WI38 (cell line): ENCODE data around the gene ARSH.
"Not testable (repeated sequence)": the region's sequence is repeated elsewhere in the genome, so short reads cannot be mapped to it uniquely, and the experiment has no call there.

Experiments
- H3K4me3 ChIP-seq: 2 replicates; pipeline ENCODE4 v1.5.1; 2011; ENCODE audit warnings: low read depth, mild to moderate bottlenecking, control low read depth, low read length
- CTCF ChIP-seq: IDR thresholded peaks from 2 replicates; pipeline ENCODE4 v1.5.1; 2012; ENCODE audit warnings: low read depth, mild to moderate bottlenecking, control low read depth, low read length

Gene ARSH

GRCh38 chrX:3044671-3045070 is 38.3 kb downstream of the ARSH start:
- TF ChIP-seq CTCF = no peak
- H3K4me3 ChIP-seq = no peak overlapping the region

DNA sequence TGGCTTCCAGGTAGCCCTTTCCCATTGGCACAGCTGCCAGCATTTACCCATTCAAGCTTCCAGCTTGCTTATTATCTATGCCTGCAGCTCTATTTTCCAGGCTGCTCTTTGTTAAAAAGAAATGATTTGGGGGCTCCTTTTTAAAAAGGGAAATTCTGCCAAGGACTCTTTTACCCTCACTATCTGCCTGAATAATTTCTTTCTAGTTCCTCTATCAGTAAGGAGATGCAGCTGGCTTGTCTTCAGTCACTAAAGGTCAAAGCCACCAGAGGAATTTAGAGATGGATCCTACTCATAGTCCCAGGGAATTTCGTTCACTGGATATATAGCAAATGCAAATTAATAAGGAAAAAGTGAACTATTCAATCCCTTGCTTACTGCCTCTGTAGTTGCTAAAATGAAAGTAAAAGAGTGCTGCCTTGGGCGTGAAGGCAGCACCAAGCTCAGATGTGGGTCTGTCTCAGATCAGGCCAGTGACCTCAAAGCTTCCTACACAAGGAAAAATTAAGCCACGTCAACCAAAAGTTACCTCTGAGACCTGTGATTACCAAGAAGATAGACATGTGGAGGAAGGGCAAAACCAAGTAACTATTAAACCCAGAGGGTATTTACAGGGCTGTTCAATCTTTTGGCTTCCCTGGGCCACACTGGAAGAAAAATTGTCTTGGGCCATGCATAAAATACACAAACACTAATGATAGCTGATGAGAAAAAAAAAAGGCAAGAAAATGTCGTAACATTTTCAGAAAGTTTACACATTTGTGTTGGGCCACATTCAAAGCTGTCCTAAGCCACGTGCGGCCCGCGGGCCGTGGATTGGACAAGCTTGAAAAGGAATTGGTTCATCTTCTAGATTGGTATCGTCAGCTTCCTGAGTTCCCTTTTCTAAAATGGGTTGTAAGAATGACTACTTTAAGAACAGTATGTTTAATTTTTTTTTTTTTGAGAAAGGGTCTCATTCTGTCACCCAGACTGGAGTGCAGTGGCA is 40.2 kb downstream of the ARSH start:
- no peak for TF ChIP-seq CTCF
- H3K4me3 ChIP-seq = no peak overlapping the region

- H3K4me3 ChIP-seq = not testable (repeated sequence)
These were observed 44.3 kb downstream of the ARSH start for GRCh38 chrX:3050523-3051175.

DNA sequence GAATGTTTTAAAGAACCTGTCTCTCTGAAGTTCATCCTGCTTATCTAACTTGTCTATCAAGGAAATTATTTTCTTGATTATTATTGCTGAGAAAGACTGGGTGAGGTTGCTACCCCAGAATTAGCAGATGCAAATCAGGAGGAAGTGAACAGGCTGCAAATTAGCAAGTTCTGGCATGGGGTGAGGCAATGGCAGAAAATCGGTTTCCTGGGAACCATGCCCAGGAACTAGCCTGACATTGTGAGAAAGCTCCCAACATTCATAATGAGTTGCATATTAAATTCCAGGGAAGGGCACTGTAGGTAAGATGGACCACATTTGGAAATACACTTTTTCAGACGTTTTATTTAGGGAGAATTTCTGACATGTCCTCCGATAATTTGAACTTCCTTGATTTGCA is 46.5 kb downstream of the ARSH start:
- H3K4me3 ChIP-seq = no peak overlapping the region
- no peak for TF ChIP-seq CTCF

DNA sequence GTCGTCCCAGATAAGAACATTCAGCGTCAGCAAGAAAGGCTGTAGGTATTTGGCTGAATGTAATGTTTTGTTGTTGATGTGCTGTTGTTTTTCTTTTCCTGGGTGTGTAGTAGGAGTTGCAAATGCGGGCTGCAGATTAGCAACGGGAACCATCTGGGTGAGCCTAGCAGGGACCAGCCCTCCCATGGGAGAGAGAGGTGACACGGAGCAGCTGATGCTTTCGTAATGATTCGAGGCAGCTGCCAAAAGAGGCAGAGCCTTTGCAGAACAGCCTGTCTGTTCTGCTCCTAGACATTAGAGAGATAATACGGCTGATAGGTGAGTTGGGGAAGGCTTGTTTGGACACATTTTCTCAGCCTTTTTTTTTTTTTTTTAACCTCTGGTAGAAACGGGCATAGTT is 60.2 kb downstream of the ARSH start:
- H3K4me3 ChIP-seq = no peak overlapping the region
- no peak for TF ChIP-seq CTCF

DNA sequence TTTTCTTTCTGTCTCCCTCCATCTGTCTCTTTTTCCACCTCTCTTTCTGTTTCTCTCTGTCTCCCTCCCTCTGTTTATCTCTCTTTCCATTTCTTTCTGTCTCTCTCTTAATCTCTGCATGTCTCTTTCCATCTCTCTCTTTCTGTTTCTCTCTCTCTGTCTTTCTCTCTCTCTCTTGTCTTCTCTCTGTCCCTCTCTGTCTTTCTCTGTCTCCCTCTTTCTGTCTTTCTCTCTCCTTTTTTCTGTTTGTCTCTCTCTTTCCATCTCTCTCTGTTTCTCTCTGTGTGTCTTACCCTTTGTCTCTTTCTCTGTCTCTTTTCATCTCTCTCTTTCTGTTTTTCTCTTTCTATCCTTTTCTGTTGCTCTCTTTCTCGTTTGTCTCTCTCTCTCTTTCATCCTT is 69.6 kb downstream of the ARSH start:
- no peak overlapping the region for H3K4me3 ChIP-seq
- no peak for TF ChIP-seq CTCF

DNA sequence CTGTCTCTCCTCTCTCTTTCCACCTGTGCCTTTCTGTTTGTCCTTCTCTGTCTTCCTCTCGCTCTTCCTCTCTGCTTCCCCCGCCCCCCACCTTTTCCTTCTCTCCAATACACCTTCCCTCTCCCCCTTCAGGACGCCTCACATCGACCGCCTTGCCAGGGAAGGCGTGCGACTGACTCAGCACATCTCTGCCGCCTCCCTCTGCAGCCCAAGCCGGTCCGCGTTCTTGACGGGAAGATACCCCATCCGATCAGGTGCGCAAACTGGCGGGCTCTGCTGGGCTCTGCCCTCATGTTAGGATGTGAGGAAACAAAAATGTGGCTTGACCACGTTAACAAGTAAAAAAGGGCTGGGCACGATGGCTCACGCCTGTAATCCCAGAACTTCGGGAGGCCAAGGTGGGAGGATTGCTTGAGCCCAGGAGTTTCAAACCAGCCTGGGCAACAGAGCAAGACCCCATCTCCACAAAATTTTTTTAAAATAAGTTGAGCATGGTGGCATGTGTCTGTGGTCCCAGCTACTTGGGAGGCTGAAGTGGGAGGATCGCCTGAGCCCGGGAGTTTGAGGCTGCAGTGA is 70.2 kb downstream of the ARSH start:
- no peak for TF ChIP-seq CTCF
- no peak overlapping the region for H3K4me3 ChIP-seq
